Gastrocnemius medialis (tissue), 4 donors: ENCODE results near the gene REC8. TPM values are rescaled to one million over a fixed set of nuclear protein-coding genes. Genes with fewer than 3 reads are reported as not detected.

Experiments used
- ATAC-seq, 2 donors: fragments of 150-250 bp; one replicate each; pipeline ENCODE4 v1.9.1; 2016
- DNase-seq, 2 donors: peaks; one replicate each; pipeline ENCODE4 v3.0.0-alpha.2; 2019
- H3K27ac ChIP-seq, 4 donors: fragments of 200-600 bp; sonication (generic); 1 replicate in 1 of 4; 2 replicates in 3 of 4; pipeline ENCODE4 v1.5.1; 2016 to 2018; ENCODE audit warnings: mild to moderate bottlenecking in 2 of 4, moderate library complexity in 1 of 4
- H3K27me3 ChIP-seq, 3 donors: fragments of 200-600 bp; sonication (generic) in 2 of 3; 1 replicate in 1 of 3; 2 replicates in 2 of 3; pipeline versions ENCODE4 v1.5.1 to v1.6.0; 2016 to 2019; ENCODE audit warnings: mild to moderate bottlenecking in 1 of 3, moderate library complexity in 1 of 3
- H3K36me3 ChIP-seq, 2 donors: fragments of 200-600 bp; sonication (generic) in 1 of 2; one replicate each; pipeline ENCODE4 v1.5.1; 2017 to 2018
- H3K4me1 ChIP-seq, 2 donors: fragments of 200-600 bp; sonication (generic) in 1 of 2; one replicate each; pipeline ENCODE4 v1.5.1; 2016 to 2017; ENCODE audit warnings: mild to moderate bottlenecking in 2 of 2
- H3K4me3 ChIP-seq, 4 donors: fragments of 200-600 bp; sonication (generic) in 3 of 4; 1 replicate in 1 of 4; 2 replicates in 3 of 4; pipeline ENCODE4 v1.5.1; 2016 to 2019; ENCODE audit warnings: mild to moderate bottlenecking in 2 of 4
- H3K9me3 ChIP-seq, 3 donors: fragments of 200-600 bp; sonication (generic) in 2 of 3; 1 replicate in 1 of 3; 2 replicates in 2 of 3; pipeline ENCODE4 v1.5.1; 2016 to 2019
- POLR2A ChIP-seq, 2 donors: fragments of 450-650 bp; IDR thresholded peaks; one replicate each; pipeline ENCODE4 v1.6.1; 2017; ENCODE audit warnings: antibody characterized with exemption in 2 of 2, mild to moderate bottlenecking in 2 of 2, moderate library complexity in 2 of 2
- in situ Hi-C, 4 donors: fragments of 200-750 bp; cut with MboI; loops; one replicate each; pipeline versions ENCODE4 v1.15.0 to v1.8.0; 2017; ENCODE audit warnings: low sequenced_read_pairs in 4 of 4
- intact Hi-C: fragments of 100-400 bp; cut with DNase I; formaldehyde crosslinking; loops from one replicate; pipeline ENCODE4 v1.15.1; 2023; ENCODE audit warnings: low total_unique reads
- total RNA-seq, 4 donors: library from RNA; depleted of rRNA; stranded (reverse); fragments of >200 nt; gene quantifications; one replicate each; pipeline versions ENCODE4 v1.1.0 to v1.2.3, GENCODE V29; 2016
- TF ChIP-seq, protein P1 (sequence below), 5 experiments: fragments of 450-650 bp in 3 of 5; fragments of 200-600 bp in 2 of 5; sonication (generic) in 2 of 5; IDR thresholded peaks in 4 of 5; conservative IDR thresholded peaks in 1 of 5; 1 replicate in 4 of 5; 2 replicates in 1 of 5; pipeline ENCODE4 v1.5.1; 2016 to 2019; ENCODE audit warnings: antibody characterized with exemption in 5 of 5, mild to moderate bottlenecking in 3 of 5, moderate library complexity in 3 of 5

REC8 gene
- 1 to 10 TPM in 1 of 4 donors, under 1 TPM in 2, not detected in 1; 0.27 to 3.1 (median 0.82) TPM for total RNA-seq

- H3K9me3 ChIP-seq = no peaks in the 10 kb centered on the region
- H3K4me1 ChIP-seq = peaks cover 4 to 5% of the 10 kb centered on the region in 2 donors
- no peaks in the 10 kb centered on the region for H3K36me3 ChIP-seq
- no peak within 1 kb of the TSS for H3K27ac ChIP-seq
- TF ChIP-seq, protein P1, sequence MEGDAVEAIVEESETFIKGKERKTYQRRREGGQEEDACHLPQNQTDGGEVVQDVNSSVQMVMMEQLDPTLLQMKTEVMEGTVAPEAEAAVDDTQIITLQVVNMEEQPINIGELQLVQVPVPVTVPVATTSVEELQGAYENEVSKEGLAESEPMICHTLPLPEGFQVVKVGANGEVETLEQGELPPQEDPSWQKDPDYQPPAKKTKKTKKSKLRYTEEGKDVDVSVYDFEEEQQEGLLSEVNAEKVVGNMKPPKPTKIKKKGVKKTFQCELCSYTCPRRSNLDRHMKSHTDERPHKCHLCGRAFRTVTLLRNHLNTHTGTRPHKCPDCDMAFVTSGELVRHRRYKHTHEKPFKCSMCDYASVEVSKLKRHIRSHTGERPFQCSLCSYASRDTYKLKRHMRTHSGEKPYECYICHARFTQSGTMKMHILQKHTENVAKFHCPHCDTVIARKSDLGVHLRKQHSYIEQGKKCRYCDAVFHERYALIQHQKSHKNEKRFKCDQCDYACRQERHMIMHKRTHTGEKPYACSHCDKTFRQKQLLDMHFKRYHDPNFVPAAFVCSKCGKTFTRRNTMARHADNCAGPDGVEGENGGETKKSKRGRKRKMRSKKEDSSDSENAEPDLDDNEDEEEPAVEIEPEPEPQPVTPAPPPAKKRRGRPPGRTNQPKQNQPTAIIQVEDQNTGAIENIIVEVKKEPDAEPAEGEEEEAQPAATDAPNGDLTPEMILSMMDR (IDR thresholded peaks at IDR 0.05 in 4 of 5, conservative IDR thresholded peaks at IDR 0.05 in 1 of 5) = no peak
- TF ChIP-seq POLR2A (IDR thresholded peaks at IDR 0.05) = no peak
- peak in 1 of 2 donors; percentile 44 for ATAC-seq
- peak within 1 kb of the TSS in 1 of 4 donors; percentile 21 for H3K4me3 ChIP-seq
- DNase-seq = peak in 1 of 2 donors; percentile 32
- in situ Hi-C loops (no loop called here), intact Hi-C loops (no loop called here)
- H3K27me3 ChIP-seq = peaks cover 9 to 21% (median 15%) of the 10 kb centered on the region in 3 donors
Observed at GRCh38 chr14:24171422-24172260, at the start of gene REC8. Gene REC8, plus strand, starts transcription at chr14:24172080. Its CDS starts 473 bp downstream, at chr14:24172553.

DNA sequence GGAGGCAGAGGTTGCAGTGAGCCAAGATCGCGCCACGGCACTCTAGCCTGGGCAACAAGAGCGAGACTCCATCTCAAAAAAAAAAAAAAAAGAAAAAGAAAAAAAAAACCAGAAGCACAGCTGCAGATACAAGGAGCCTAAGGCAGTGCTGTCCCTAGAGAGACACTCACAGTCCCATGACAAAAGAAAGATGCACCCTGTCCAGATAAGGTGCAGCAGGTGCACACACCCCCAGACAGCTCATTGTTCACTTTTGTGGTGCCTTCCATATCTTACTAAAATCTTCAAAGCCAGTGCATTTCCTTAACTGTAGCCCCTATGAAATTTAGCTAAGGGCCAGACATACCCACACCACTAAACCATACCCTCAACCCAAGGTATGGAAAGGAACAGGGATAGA lies 49.5 kb upstream of the REC8 start:
- Histone ChIP-seq H3K27me3 (no peaks in the 10 kb centered on the region), H3K4me1 (no peaks in the 10 kb centered on the region), H3K27ac (no peak overlapping the region), H3K9me3 (no peaks in the 10 kb centered on the region), H3K36me3 (peaks cover 2 to 69% of the 10 kb centered on the region in 2 donors), H3K4me3 (no peak overlapping the region)
- TF ChIP-seq, protein P1 (IDR thresholded peaks at IDR 0.05 in 4 of 5, conservative IDR thresholded peaks at IDR 0.05 in 1 of 5) = no peak
- TF ChIP-seq POLR2A (IDR thresholded peaks at IDR 0.05) = no peak
- in situ Hi-C loops = no loop called here
- ATAC-seq (no peak), DNase-seq (no peak)
- intact Hi-C loops = no loop called here

DNA sequence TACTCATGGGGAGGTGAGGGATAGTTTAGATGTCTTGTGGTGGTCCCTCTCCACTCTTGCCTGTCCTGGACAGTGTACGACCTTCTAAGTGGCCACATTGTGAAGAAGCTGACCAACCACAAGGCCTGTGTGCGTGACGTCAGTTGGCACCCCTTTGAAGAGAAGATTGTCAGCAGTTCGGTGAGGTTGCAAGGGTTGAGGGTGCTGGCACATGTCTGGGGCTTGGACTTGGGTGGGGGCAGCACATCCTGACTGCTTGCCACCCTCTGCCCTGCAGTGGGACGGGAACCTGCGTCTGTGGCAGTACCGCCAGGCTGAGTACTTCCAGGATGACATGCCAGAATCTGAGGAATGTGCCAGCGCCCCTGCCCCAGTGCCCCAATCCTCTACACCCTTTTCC lies 49.0 kb upstream of the REC8 start:
- intact Hi-C loops = no loop called here
- no peaks in the 10 kb centered on the region for H3K4me1 ChIP-seq
- DNase-seq = no peak
- H3K27ac ChIP-seq = no peak overlapping the region
- no peaks in the 10 kb centered on the region for H3K9me3 ChIP-seq
- H3K4me3 ChIP-seq = no peak overlapping the region
- TF ChIP-seq, protein P1 (IDR thresholded peaks at IDR 0.05 in 4 of 5, conservative IDR thresholded peaks at IDR 0.05 in 1 of 5) = no peak
- no peak for TF ChIP-seq POLR2A (IDR thresholded peaks at IDR 0.05)
- in situ Hi-C loops = no loop called here
- peaks cover 2 to 65% of the 10 kb centered on the region in 2 donors for H3K36me3 ChIP-seq
- H3K27me3 ChIP-seq = no peaks in the 10 kb centered on the region
- no peak for ATAC-seq

DNA sequence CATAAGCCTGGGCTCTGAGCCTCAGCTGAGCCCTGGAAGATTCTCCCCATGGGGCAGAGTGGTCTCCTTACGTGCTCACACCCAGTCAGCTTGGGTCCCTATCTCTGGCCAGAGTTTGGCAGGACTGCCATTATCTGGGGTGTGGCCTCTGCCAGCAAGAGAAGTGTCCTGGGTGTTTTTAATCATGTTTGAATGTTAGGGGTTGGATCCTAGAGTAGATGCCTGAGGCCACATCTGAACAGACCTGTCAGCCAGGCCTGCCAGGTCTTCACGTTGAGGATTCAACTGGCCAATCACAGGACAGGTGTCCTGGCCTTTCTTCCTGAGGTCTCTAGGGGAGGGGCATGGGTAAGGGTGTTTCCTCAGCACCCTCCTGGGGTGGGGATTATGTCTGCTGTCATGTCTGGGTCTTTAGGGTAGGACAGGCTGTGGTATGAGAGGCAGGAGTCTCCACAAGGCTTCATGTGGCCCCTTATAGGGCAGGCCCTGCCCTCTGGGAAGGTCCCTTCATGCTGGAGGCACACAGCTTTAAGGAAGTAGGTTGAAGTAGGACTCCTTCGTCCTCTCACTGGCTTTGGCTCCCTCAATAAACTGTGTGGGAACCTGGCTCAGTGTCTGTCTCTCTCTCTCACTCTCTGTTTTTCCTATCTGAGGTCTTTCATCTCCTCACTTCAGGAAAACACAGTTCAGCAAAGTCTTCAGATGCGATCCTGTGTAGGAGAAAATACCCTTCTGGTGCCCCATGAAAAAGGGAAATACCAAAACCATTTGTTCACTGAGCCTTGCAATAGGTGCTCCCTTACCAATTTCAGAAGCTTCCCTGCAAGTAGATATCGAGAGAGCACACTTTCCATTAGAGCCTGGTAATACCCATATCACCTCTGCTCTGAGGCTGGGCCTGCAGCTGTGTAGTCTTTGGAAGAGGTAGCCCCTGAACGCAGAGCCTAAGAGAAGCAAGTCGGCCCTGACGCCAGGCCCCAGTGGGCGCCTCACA lies 48.2 kb upstream of the REC8 start:
- Histone ChIP-seq H3K4me3 (no peak overlapping the region), H3K27ac (no peak overlapping the region), H3K4me1 (no peaks in the 10 kb centered on the region), H3K27me3 (no peaks in the 10 kb centered on the region), H3K36me3 (peaks cover 2 to 57% of the 10 kb centered on the region in 2 donors), H3K9me3 (no peaks in the 10 kb centered on the region)
- intact Hi-C loops = no loop called here
- in situ Hi-C loops = no loop called here
- TF ChIP-seq, protein P1 (IDR thresholded peaks at IDR 0.05 in 4 of 5, conservative IDR thresholded peaks at IDR 0.05 in 1 of 5) = no peak
- no peak for TF ChIP-seq POLR2A (IDR thresholded peaks at IDR 0.05)
- no peak for ATAC-seq
- no peak for DNase-seq
